Hematopoietic multipotent progenitor cell treated with erythropoietin and hydrocortisone succinate and interleukin-3 and kit ligand, for 15 days (in vitro differentiated cells): ENCODE measurements around the gene SCUBE3.

Experiments used
- DNase-seq: peaks from one replicate; pipeline ENCODE4 v3.0.0-alpha.2; 2015; ENCODE audit warnings: low spot score

The SCUBE3 gene

DNA sequence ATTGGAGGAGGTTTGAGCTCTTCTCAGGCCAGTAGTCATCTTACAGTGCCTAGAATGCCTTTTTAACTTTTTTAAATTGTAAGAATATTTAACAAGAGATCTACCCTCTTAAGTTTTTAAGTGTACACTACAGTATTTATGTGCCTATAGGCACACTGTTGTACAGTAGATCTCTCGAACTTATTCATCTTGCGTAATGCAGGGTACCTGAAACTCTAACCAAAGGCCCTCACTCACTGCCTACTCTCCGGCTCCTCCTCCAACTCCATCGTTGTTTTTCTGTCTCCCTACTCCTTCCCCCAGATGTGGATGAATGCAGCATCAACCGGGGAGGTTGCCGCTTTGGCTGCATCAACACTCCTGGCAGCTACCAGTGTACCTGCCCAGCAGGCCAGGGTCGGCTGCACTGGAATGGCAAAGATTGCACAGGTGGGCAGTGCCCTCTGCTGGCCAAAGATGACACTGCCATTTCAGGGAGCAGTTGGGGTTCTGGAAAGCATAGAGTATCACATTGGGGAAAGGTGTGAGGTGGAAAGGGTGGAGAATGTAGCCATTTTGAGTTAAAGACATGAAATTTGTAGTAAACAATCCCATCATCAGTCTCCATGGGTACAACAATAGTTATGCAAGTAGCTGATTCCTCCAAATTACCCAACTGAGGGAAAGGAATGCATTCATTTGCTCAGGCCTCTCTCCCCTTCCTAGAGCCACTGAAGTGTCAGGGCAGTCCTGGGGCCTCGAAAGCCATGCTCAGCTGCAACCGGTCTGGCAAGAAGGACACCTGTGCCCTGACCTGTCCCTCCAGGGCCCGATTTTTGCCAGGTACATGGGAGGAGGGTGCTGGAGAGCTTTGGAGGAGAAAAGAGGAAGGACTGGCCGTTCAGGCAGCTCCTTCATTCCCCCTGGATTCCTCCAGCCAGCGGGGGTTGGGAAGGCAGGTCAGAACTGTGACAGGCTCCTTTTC is 27.4 kb downstream of the SCUBE3 start:
- DNase-seq, result peak; percentile 70

DNA sequence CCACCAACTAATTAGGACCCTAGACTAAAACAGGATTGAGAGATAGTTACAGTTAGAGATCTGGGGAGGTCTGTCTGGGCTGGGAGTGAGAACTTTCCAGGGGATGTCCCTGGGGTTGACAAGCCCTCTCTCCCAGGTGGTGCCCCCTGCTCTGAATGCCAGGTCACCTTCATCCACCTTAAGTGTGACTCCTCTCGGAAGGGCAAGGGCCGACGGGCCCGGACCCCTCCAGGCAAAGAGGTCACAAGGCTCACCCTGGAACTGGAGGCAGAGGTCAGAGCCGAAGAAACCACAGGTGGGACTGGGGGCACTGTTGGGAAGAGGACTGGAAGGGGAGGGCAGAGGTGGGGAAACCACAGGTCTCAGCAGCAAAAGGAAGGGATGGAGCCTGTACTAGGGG is 28.7 kb downstream of the SCUBE3 start:
- no peak for DNase-seq

DNA sequence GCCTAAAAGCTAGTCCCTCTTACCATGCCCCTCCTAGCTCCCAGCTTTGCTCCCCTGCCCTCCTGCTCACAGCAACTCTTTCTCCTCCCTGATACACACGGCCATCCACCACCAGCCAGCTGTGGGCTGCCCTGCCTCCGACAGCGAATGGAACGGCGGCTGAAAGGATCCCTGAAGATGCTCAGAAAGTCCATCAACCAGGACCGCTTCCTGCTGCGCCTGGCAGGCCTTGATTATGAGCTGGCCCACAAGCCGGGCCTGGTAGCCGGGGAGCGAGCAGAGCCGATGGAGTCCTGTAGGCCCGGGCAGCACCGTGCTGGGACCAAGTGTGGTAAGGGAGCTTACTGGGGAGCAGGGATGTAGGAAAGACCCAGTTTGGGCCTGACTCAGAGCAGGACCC is 29.1 kb downstream of the SCUBE3 start:
- DNase-seq, result no peak

DNA sequence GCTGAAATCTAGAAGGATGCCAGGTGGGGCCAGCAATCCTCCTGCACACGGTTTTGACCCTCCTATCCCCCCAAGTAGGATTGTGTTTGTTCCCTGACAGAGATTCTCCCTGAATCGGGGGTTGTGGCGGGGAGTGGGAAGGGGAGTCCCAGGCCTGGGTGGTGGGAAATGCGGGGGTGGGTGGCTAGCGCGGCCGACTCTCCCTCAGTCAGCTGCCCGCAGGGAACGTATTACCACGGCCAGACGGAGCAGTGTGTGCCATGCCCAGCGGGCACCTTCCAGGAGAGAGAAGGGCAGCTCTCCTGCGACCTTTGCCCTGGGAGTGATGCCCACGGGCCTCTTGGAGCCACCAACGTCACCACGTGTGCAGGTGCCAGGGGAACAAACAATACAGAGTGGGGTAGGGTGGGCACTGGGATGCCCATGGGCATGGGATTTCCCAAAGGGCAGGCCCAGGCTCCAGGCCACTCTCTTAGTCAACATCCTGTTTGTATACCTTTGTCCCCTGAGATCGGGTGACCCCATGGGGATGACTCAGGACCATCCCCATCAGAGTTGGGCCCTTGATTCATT is 29.7 kb downstream of the SCUBE3 start:
- no peak for DNase-seq

DNA sequence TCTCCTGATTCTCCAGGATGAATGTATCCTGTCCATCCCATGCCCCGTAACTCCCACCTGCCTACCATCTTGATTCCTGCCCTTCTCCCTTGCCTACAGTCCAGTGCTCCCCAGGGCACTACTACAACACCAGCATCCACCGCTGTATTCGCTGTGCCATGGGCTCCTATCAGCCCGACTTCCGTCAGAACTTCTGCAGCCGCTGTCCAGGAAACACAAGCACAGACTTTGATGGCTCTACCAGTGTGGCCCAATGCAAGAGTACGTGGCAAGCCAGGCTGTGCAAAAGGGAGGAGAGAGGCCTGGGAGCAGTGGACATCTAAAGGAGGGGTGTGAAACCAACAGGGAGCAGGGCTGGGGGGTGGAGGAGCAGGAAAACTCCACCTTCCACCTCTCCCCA is 30.8 kb downstream of the SCUBE3 start:
- DNase-seq, result no peak

DNA sequence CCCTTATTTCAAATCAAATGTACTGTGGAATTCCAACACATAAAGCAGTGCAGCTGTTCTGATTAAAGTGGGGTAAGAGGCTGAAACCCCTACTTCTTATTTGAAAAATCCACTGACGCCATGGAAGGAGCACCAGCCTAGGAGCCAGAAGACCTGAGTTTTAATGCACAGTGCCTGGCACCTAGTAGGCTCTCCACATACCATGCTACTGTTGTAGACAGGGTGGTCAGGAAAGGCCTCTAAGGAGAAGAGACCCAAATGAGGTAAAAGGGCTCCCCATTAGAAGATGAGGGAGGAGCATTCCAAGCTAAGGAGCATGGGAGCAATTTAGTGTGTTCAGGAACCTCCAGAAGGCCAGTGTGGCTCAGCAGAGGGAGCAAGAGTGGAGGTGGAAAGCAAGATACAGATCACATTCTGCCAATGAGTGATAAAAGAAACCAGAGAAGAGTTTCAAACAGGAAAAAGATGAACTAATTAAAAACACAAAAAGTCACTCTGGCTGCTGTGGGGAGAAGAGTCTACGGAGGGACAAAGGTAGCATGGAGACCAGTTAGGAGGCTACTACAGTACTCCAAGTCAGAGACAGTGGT is 34.0 kb downstream of the SCUBE3 start:
- DNase-seq, result no peak

DNA sequence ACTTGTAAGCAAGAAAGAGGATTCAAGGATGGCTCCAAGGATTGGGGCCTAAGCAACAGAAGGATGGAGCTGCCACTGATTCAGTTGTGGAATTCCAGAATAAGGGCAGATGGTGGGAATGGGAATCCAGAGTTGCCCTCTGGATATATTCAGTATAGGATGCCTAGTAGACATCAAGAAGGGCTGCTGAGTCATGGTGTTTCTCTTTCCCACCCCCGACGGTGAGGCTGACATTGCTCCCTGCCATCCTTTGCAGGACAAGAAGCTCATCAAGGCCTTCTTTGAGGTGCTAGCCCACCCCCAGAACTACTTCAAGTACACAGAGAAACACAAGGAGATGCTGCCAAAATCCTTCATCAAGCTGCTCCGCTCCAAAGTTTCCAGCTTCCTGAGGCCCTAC is 34.5 kb downstream of the SCUBE3 start:
- DNase-seq, result no peak

DNA sequence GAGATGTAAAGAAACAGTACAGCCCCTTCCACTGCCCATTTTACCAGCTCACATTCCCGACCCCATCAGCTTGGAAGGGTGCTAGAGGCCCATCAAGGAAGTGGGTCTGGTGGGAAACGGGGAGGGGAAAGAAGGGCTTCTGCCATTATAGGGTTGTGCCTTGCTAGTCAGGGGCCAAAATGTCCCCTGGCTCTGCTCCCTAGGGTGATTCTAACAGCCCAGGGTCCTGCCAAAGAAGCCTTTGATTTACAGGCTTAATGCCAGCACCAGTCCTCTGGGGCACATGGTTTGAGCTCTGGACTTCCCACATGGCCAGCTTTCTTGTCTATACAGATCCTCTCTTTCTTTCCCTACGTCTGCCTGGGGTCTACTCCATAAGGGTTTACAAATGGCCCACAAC is 35.2 kb downstream of the SCUBE3 start:
- DNase-seq, result no peak

DNA sequence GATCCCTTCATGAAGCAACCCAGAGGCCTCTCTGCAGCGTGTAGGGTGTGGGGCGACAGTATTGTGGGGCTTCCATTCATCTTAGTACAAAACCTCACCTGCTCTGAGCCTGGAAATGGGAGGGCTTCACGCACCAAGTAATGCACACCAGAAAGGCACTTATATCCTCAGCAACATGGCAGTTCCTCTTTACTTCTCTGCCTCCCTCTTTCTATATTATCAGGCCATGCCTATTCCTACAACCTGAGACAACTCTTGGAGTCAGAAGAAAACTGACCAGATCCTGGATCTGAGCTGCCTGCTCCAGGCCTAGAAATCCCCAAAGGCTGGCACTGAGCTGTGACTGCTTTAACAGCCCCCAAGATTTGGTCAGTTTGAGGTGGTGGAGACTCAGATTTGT is 38.2 kb downstream of the SCUBE3 start:
- no peak for DNase-seq

DNA sequence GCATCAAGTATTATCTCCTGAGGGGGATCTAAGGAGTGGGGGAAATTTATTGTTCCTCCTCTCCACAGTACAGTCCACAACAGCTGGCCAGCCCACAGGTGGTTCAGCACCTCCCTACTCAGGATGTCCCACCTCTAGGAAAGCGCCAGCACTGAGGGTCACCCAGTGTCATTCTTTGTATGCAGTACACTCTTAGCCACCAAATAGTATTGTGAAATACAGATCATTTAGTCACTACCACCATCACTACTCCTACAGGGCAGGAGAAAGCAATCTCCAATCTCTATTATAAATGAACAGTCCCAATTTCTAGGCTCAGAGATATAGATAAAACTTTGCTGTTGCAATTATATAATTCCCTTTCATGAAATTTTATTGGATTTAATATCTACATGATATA is 39.5 kb downstream of the SCUBE3 start:
- no peak for DNase-seq

DNA sequence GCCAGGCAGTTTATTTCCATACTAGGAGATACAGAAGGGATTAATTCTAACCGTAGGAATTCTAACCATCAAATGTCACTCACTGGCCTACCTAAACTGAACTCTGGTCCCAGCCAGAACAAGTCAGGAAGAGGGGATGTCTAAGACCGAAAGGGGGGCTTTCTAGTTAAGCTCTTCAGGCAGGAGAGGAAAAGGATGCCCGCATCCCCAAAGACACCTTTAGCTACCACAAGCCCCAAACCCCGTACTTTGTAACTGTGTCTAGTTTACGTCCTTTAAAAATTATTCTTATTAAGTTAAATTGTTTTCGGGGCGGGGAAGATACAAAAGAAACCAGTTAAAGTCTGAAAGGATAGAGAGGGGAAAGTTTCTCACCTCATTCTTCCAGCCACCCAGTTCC is 44.6 kb downstream of the SCUBE3 start:
- no peak for DNase-seq

DNA sequence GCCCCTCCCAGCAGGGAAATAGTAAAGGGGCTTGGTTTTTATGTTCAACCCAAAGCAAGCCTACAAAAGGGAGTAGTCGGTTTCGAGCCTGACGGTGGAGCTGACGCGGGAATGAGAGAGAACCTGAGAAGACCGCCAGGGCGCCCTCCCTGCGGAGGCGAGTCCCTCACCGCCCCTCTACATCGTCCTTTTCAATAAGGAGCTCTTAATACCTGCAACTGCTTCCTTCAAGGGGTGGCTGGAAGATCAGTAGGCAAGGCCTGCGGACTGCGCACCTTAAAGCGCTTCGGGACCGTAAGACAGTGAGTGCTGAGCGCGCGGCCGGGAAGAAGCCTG is 45.1 kb downstream of the SCUBE3 start:
- DNase-seq, result no peak

DNA sequence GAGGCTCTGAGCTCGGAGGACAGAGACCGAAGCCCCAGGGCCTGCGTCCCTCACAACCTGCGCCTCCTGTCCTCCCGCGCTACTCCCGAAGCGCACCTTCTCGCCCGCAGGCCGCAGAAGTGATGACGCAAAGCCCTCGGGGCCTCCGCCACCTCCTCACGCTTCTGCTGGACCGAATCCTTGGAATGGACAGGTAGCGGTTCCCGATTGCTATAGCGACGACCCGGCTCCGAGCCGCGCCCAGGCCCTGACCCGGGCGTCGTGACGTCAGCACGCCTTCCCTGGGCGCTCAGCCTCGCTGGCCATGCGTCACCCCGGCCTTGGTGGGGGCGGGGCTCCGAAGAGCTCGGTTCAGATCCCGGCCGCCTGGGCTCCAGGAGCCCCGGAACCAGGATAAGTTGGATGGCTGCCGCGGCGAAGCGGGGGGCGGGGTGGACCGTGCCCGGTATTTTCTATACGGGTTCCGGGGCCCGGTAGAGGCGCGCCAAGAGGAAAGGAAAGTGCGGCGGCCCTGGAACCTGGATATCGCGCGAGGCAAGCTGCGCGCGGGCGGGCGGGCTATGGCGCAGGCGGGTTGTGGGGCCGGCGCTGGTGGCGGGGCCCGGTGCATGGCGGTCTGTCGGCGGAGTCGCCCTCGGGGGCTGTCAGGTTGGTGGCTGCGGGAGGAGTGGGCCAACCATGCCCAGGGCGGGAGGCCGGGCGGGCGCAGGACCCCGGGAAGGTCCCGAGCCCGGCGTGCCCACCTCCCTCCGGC is 45.6 kb downstream of the SCUBE3 start, which contains the start of gene ZNF76:
Gene ZNF76, plus strand, starts transcription at position 542 of the 754 bp plus-strand sequence. CDS start 21,417 bp downstream, outside the sequence.
- DNase-seq, result peak; percentile 95

DNA sequence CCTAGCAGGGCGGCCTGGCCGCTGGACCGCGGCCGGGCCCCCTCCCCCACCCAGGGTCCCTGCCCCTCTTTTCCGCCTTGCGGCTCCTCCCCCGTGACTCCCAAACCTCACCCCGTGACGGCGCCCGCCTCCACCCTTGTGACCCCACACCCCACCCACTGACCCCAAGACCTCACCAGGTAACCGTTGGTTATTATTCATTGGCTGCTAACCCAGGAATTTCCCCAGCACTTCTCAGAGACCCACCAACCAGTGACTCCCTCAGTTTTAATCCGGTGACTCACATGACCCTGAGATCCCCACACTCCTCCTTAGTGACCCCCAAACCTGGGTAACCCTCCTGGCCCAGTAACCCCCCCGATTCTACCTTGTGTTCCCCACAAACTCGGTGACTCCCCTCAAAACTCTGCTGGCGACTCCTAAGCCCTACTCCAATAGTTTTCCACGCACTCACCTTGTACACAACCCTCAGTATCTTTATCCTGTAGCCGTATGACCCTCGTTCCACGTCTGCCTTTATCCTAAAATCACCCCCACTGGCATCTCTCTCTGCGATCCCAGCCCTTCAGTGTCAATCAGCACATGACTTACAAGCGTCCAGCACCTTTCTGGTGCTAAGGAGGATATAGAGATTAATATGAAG is 46.3 kb downstream of the SCUBE3 start:
- DNase-seq, result peak; percentile 42

DNA sequence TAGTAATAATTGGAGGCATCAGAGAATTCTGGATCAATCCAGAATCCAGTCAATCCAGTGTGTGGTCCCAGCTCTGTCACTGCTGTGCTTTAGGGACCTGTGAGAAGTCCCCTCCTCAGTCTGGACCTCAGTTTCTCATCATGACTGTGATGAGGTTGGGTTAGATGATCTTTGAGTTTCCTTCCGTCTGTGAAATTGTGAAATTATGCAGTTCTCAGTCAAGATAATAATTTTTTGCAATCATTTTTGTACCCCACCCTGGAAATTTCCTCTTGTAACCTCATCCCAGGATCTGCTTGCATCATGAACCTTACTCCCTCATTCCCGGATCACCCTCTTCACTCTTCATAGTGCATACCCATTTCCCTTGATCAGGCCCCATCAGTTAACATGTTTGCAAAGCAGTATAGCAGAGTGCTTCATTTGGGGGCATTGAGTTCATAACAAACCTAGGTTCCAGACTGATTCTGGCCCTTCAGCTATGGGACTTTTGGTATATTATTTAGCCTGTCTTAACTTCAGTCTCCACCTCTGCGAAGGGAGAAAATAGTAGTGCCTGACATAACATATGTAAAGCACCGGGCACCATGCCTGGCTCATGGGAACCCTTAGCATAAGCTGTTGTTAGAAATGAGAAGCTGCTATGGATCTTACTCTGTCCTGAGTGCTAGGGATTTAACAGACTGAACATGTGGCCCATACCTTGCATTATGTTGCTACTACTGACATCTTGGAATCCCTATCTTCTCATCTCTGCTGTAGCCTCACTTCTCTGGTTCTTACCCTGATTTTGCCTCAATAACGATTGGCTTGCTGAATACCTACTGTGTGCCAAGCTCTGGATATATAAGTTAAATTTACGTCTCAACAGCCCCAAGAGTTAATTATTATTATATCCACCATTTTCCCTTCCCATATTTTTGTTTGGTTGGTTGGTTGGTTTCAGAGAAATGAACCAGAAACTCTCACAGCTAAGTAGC is 47.1 kb downstream of the SCUBE3 start:
- no peak for DNase-seq

DNA sequence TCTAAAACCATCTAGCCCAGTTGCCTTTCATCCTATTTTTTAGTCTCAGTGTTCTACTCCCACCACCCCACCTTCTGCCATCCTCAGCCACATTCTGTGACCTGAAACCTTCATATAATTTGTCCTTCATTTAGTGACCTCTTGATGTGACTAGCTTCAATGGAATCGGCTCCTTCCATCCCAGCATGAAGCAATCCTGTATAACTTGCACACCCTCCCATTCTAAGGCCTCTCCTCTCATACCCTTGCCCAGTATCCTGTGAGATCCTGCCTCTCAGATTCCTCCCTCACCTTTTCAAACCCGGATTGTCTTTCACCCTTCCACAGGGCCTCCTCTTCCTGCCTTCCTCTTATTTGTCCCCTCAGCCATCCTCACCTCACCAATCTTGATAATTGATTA is 48.8 kb downstream of the SCUBE3 start:
- no peak for DNase-seq

DNA sequence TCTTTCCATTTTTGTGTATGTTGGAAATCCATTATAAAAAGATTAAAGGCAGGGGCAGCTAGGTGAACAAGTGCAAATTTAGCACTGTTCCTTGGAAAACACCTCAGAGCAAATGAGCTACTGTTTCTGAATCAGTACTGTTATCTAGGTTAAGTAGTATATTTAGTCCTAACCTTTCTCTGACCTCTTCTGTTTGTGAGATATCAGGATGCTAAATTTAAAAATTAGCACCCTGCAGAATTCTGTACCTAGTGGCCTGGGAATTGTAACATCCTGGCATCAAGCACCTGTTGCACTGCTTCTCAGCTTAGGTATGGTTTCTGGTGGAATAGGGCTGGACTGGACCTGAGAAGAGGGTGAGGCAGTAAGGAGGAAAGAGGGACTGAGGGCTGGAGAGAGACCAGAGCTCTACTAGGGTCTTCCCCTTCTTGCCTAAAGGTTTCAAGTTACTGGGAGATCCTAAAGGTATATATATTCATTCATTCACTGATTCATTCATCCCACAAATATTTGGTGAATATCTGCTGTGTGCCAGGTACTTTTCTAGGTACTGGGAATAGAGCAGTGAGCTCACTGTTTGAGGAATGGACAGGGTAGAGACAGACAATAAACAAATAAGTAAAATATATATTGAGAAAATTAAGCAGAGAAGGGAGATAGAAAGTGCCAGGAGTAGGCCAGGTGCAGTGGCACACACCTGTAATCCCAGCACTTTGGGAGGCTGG is 51.0 kb downstream of the SCUBE3 start:
- no peak for DNase-seq

DNA sequence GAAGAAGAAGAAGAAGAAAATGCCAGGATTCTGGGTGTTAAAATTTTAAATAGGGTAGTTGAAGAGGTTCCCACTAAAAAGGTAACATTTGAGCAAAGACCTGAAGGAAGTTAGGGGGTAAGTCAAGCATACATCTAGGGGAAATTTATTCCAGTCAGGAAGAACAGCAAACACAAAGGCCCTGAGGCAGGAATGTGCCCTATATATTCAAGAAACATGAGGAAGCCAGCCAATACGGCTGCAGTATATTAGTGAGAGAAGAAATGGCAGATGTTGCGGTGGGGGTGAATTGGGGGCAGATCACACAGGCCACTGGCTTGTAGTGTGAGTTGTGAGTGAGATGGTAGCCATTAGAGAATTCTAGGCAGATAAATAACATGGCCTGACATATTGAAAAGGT is 51.8 kb downstream of the SCUBE3 start:
- DNase-seq, result no peak

DNA sequence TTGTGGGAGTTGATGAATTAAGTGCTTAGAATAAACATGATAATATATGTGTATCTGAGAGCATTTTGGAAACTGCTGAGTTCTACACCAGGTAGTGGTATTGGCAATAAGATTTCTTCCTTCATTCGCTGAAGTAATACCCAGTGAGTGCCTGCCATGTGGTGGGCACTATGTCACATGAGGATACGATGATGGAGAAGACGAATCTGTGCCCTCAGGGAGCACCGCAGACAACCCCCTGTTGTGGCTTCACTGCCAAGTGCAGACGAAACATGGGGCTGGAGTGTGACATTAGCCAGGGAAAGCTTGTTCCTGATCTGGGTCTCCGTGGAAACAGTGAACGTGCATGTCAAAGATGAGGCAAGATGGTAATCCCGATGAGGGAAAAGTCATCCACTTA is 53.7 kb downstream of the SCUBE3 start:
- DNase-seq, result no peak

DNA sequence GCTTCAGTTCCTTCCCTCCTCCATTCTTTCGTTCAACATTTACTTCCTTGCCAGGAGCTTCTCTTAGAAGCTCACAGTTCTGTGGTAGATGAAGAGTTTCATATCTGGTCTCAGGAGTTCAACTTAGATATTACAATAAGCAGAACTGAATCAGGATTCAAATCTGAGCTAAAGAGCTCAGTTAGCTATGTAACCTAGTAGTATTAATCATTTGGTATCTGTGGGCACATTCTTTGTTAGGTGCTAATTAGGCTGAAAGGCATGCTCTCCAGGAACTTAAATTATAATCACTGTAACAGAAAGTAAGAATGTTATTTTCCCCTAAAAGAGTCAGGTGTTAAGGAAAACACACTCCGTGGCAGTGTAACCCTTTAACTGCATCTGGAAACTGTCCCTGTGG is 54.1 kb downstream of the SCUBE3 start:
- no peak for DNase-seq
